CD14-positive monocyte (primary cell): ENCODE measurements around the gene LYG1. TPM values are rescaled to one million over a fixed set of nuclear protein-coding genes. Genes with fewer than 3 reads are reported as not detected.
"Not testable (repeated sequence)": the region's sequence is repeated elsewhere in the genome, so short reads cannot be mapped to it uniquely, and the experiment has no call there.

Experiments used
- DNase-seq, 3 donors: peaks; one replicate each; pipeline ENCODE4 v3.0.0-alpha.2; 2011 to 2022
- H2AFZ ChIP-seq: 2 replicates; pipeline ENCODE4 v1.6.0; 2012; ENCODE audit warnings: mild to moderate bottlenecking, low read depth, low read length, inconsistent platforms; ENCODE audit not compliant: insufficient read depth, poor library complexity, severe bottlenecking
- H3K27ac ChIP-seq, 2 donors: 1 replicate in 1 of 2; 2 replicates in 1 of 2; pipeline ENCODE4 v1.5.1; 2012 to 2013; ENCODE audit warnings: low read length in 2 of 2, control low read depth in 1 of 2, inconsistent platforms in 1 of 2, low read depth in 1 of 2, mild to moderate bottlenecking in 1 of 2
- H3K27me3 ChIP-seq, 2 donors: one replicate each; pipeline versions ENCODE4 v1.6.0 to v1.6.1; 2011 to 2013; ENCODE audit warnings: low read length in 2 of 2; ENCODE audit not compliant: control insufficient read depth in 2 of 2, insufficient read depth in 2 of 2
- H3K36me3 ChIP-seq, 2 donors: replicated peaks in 1 of 2; 1 replicate in 1 of 2; 2 replicates in 1 of 2; pipeline versions ENCODE4 v1.5.1 to v1.6.1; 2012 to 2013; ENCODE audit warnings: low read length in 2 of 2, control low read depth in 1 of 2, inconsistent platforms in 1 of 2, mild to moderate bottlenecking in 1 of 2; ENCODE audit not compliant: insufficient read depth in 2 of 2, control insufficient read depth in 1 of 2
- H3K4me1 ChIP-seq, 2 donors: 1 replicate in 1 of 2; 2 replicates in 1 of 2; pipeline versions ENCODE4 v1.5.1 to v1.6.1; 2012 to 2013; ENCODE audit warnings: low read length in 2 of 2, control low read depth in 1 of 2, inconsistent platforms in 1 of 2, mild to moderate bottlenecking in 1 of 2, moderate library complexity in 1 of 2; ENCODE audit not compliant: insufficient read depth in 2 of 2, control insufficient read depth in 1 of 2
- H3K4me2 ChIP-seq: replicated peaks from 2 replicates; pipeline ENCODE3; 2012; ENCODE audit warnings: low read length, moderate library complexity, mild to moderate bottlenecking; ENCODE audit not compliant: poor library complexity, severe bottlenecking; ENCODE audit errors: extremely low read depth
- H3K4me3 ChIP-seq, 3 experiments: fragments of 200-600 bp in 1 of 3; sonication (generic) in 1 of 3; replicated peaks in 1 of 3; 1 replicate in 2 of 3; 2 replicates in 1 of 3; pipeline ENCODE4 v1.5.1; 2011 to 2013; ENCODE audit warnings: low read length in 3 of 3, mild to moderate bottlenecking in 3 of 3, control low read depth in 2 of 3, low read depth in 2 of 3, inconsistent platforms in 1 of 3, moderate library complexity in 1 of 3
- H3K79me2 ChIP-seq: 2 replicates; pipeline ENCODE4 v1.6.0; 2012; ENCODE audit warnings: mild to moderate bottlenecking, control low read depth, inconsistent platforms, low read length, moderate library complexity; ENCODE audit not compliant: insufficient read depth
- H3K9ac ChIP-seq: 2 replicates; pipeline ENCODE4 v1.6.0; 2017; ENCODE audit warnings: low read length, mild to moderate bottlenecking; ENCODE audit not compliant: insufficient read depth, poor library complexity, severe bottlenecking
- H3K9me3 ChIP-seq, 2 donors: replicated peaks in 1 of 2; 1 replicate in 1 of 2; 2 replicates in 1 of 2; pipeline versions ENCODE4 v1.5.1 to v1.6.1; 2012 to 2013; ENCODE audit warnings: low read length in 2 of 2, control low read depth in 1 of 2; ENCODE audit not compliant: control insufficient read depth in 1 of 2, insufficient read depth in 1 of 2
- H4K20me1 ChIP-seq: 2 replicates; pipeline ENCODE4 v1.6.0; 2012; ENCODE audit warnings: mild to moderate bottlenecking, low read length, control low read depth, moderate library complexity; ENCODE audit not compliant: insufficient read depth
- H3K27ac Mint-ChIP-seq, 7 donors: one replicate each; pipeline ENCODE4 v1.8.0; 2020; ENCODE audit warnings: mild to moderate bottlenecking in 7 of 7, mixed read lengths in 7 of 7, moderate library complexity in 6 of 7, inconsistent platforms in 2 of 7
- H3K27me3 Mint-ChIP-seq, 3 donors: one replicate each; pipeline ENCODE4 v1.8.0; 2021 to 2022; ENCODE audit warnings: low read depth in 3 of 3, mild to moderate bottlenecking in 3 of 3, mixed read lengths in 3 of 3, moderate library complexity in 3 of 3, inconsistent platforms in 1 of 3
- H3K36me3 Mint-ChIP-seq, 2 donors: one replicate each; pipeline ENCODE4 v1.8.0; 2020; ENCODE audit warnings: mixed read lengths in 2 of 2, inconsistent platforms in 1 of 2, mild to moderate bottlenecking in 1 of 2
- H3K4me1 Mint-ChIP-seq: one replicate; pipeline ENCODE4 v1.8.0; 2020; ENCODE audit warnings: mild to moderate bottlenecking, mixed read lengths
- H3K4me3 Mint-ChIP-seq, 2 donors: one replicate each; pipeline ENCODE4 v1.8.0; 2020; ENCODE audit warnings: mild to moderate bottlenecking in 2 of 2, mixed read lengths in 2 of 2, moderate library complexity in 1 of 2
- H3K9me3 Mint-ChIP-seq, 7 donors: one replicate each; pipeline ENCODE4 v1.8.0; 2020 to 2022; ENCODE audit warnings: mixed read lengths in 7 of 7, mild to moderate bottlenecking in 6 of 7, moderate library complexity in 6 of 7, inconsistent platforms in 2 of 7
- WGBS: methylation state at CpG from one replicate; pipeline ENCODE4 v1.1.5; 2013; ENCODE audit warnings: missing lambda C conversion rate; ENCODE audit not compliant: insufficient coverage; 5-methylcytosine and 5-hydroxymethylcytosine counted together
- intact Hi-C, 2 donors: fragments of 100-400 bp; cut with micrococcal nuclease; formaldehyde crosslinking; loops; one replicate each; pipeline versions ENCODE4 v1.15.0 to v1.15.1; 2023
- polyA plus RNA-seq, 3 donors: library from polyadenylated mRNA; depleted of rRNA in 1 of 3; unstranded in 2 of 3; stranded (reverse) in 1 of 3; fragments of 300-500 nt in 2 of 3; fragments of >200 nt in 1 of 3; fragmentation: Illumina TruSeq in 2 of 3; gene quantifications; 1 replicate in 2 of 3; 2 replicates in 1 of 3; pipeline ENCODE4 v1.2.3, GENCODE V29; 2012 to 2021
- TF ChIP-seq, protein P1 (sequence below): fragments of 200-600 bp; IDR thresholded peaks from one replicate; pipeline ENCODE4 v1.8.0; 2022; ENCODE audit warnings: antibody characterized with exemption, mild to moderate bottlenecking

The LYG1 gene
- polyA plus RNA-seq, 3 donors = 0.29 to 5.6 TPM; not detected in 1

GRCh38 chr2:99279969-99280695 lies 20.9 kb downstream of the LYG1 start:
- Histone ChIP-seq H2AFZ (no peak overlapping the region), H3K4me1 (no peaks in the 10 kb centered on the region), H3K9ac (no peak overlapping the region), H4K20me1 (no peaks in the 10 kb centered on the region), H3K27me3 (no peaks in the 10 kb centered on the region), H3K79me2 (no peaks in the 10 kb centered on the region), H3K27ac (no peak overlapping the region), H3K4me3 (no peak overlapping the region), H3K9me3 (peaks cover 0 to 26% of the 10 kb centered on the region in 2 donors), H3K36me3 (peaks cover 0 to 15% of the 10 kb centered on the region in 2 donors), H3K4me2 (no peak overlapping the region)
- H3K4me3 Mint-ChIP-seq = no peak overlapping the region
- H3K27ac Mint-ChIP-seq = no peak overlapping the region
- H3K9me3 Mint-ChIP-seq = peaks cover 16 to 44% (median 31%) of the 10 kb centered on the region in 7 donors
- TF ChIP-seq, protein P1, sequence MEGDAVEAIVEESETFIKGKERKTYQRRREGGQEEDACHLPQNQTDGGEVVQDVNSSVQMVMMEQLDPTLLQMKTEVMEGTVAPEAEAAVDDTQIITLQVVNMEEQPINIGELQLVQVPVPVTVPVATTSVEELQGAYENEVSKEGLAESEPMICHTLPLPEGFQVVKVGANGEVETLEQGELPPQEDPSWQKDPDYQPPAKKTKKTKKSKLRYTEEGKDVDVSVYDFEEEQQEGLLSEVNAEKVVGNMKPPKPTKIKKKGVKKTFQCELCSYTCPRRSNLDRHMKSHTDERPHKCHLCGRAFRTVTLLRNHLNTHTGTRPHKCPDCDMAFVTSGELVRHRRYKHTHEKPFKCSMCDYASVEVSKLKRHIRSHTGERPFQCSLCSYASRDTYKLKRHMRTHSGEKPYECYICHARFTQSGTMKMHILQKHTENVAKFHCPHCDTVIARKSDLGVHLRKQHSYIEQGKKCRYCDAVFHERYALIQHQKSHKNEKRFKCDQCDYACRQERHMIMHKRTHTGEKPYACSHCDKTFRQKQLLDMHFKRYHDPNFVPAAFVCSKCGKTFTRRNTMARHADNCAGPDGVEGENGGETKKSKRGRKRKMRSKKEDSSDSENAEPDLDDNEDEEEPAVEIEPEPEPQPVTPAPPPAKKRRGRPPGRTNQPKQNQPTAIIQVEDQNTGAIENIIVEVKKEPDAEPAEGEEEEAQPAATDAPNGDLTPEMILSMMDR = no peak
- H3K4me1 Mint-ChIP-seq = peaks cover 3% of the 10 kb centered on the region
- DNase-seq = no peak
- H3K36me3 Mint-ChIP-seq = peaks cover 5 to 13% of the 10 kb centered on the region in 2 donors
- H3K27me3 Mint-ChIP-seq = peaks cover 0 to 2% (median 0%) of the 10 kb centered on the region in 3 donors
- intact Hi-C loops = no loop called here

DNA sequence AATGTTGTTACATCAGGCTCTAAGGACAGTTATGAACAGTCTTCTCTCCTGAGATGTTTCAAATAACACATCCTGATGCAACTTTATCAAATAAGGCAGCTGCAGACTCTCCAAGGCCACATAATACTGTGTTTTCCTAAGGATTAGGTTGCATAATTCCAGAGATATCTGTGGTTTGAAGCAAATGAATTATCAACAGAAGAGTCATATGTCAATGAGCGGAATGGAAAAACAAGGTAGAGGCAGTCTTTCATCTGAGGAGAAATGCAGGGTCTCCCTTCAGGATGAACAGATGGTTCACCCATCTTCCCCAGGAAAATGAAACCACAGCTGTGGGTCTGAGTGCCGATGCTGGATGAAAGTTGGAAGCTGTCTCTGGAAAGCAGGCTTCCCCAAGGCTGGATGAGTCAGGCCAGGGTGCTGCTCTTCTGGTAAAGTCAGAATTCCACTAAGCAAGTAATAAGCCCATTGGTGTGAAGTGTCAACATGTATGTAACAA lies 22.2 kb downstream of the LYG1 start:
- TF ChIP-seq, protein P1 = no peak
- H3K36me3 ChIP-seq = peaks cover 0 to 9% of the 10 kb centered on the region in 2 donors
- peaks cover 3% of the 10 kb centered on the region for H3K4me1 Mint-ChIP-seq
- H3K27me3 Mint-ChIP-seq = peaks cover 0 to 2% (median 0%) of the 10 kb centered on the region in 3 donors
- peaks cover 2 to 7% of the 10 kb centered on the region in 2 donors for H3K36me3 Mint-ChIP-seq
- H3K27ac Mint-ChIP-seq = no peak overlapping the region
- peaks cover 16 to 38% (median 26%) of the 10 kb centered on the region in 7 donors for H3K9me3 Mint-ChIP-seq
- H3K4me2 ChIP-seq = no peak overlapping the region
- H3K79me2 ChIP-seq = no peaks in the 10 kb centered on the region
- H4K20me1 ChIP-seq = no peaks in the 10 kb centered on the region
- H3K4me3 ChIP-seq = no peak overlapping the region
- no peak overlapping the region for H3K9ac ChIP-seq
- no peaks in the 10 kb centered on the region for H3K27me3 ChIP-seq
- no peak overlapping the region for H3K27ac ChIP-seq
- H3K9me3 ChIP-seq = peaks cover 0 to 22% of the 10 kb centered on the region in 2 donors
- intact Hi-C loops = no loop called here
- no peak overlapping the region for H2AFZ ChIP-seq
- WGBS = 100% methylated on average over 1 of the region's 2 CpGs
- no peaks in the 10 kb centered on the region for H3K4me1 ChIP-seq
- no peak for DNase-seq
- no peak overlapping the region for H3K4me3 Mint-ChIP-seq

GRCh38 chr2:99278195-99278765 lies 22.7 kb downstream of the LYG1 start:
- peaks cover 13 to 35% (median 26%) of the 10 kb centered on the region in 7 donors for H3K9me3 Mint-ChIP-seq
- H3K4me1 Mint-ChIP-seq, H3K4me3 Mint-ChIP-seq, H3K4me2 ChIP-seq, H3K4me3 ChIP-seq, H3K27me3 Mint-ChIP-seq, DNase-seq, H3K27me3 ChIP-seq, H4K20me1 ChIP-seq, H3K36me3 Mint-ChIP-seq, H3K4me1 ChIP-seq, H3K36me3 ChIP-seq, H3K79me2 ChIP-seq, intact Hi-C loops, H3K27ac Mint-ChIP-seq, H2AFZ ChIP-seq, H3K27ac ChIP-seq, H3K9ac ChIP-seq: not testable (repeated sequence)
- 100% methylated on average over 1 of the region's 5 CpGs for WGBS
- H3K9me3 ChIP-seq = peaks cover 0 to 20% of the 10 kb centered on the region in 2 donors
